GM23338 (cell line): ENCODE measurements around the gene SLC6A19. TPM values are rescaled to one million over a fixed set of nuclear protein-coding genes. Genes with fewer than 3 reads are reported as not detected.

Experiments used
- ATAC-seq: fragments of 200-7000 bp; cut with Tn5 transposase; 3 replicates; pipeline ENCODE4 v1.9.1; 2020
- DNase-seq: peaks from one replicate; pipeline ENCODE4 v3.0.0-alpha.2; 2015; ENCODE audit warnings: low spot score
- H2AFZ ChIP-seq: fragments of 200-600 bp; sonication (generic); 2 replicates; pipeline ENCODE4 v1.8.0; 2016; ENCODE audit warnings: antibody characterized with exemption, mild to moderate bottlenecking, moderate library complexity
- H3F3A ChIP-seq: fragments of 200-600 bp; sonication (generic); replicated peaks from 2 replicates; pipeline ENCODE4 v1.8.0; 2017; ENCODE audit warnings: antibody characterized with exemption, mixed run types, low read depth
- H3K27ac ChIP-seq: fragments of 200-600 bp; sonication (generic); 2 replicates; pipeline ENCODE4 v1.6.1; 2016; ENCODE audit warnings: low read depth
- H3K27me3 ChIP-seq: fragments of 200-600 bp; sonication (generic); 2 replicates; pipeline ENCODE4 v1.8.0; 2016; ENCODE audit warnings: mild to moderate bottlenecking, mixed run types, moderate library complexity; ENCODE audit not compliant: insufficient read depth
- H3K36me3 ChIP-seq: fragments of 200-600 bp; sonication (generic); 2 replicates; pipeline ENCODE4 v1.8.0; 2016; ENCODE audit warnings: mild to moderate bottlenecking; ENCODE audit not compliant: insufficient read depth
- H3K4me1 ChIP-seq: fragments of 200-600 bp; sonication (generic); 2 replicates; pipeline ENCODE4 v1.8.0; 2016; ENCODE audit warnings: mild to moderate bottlenecking, moderate library complexity; ENCODE audit not compliant: insufficient read depth
- H3K4me2 ChIP-seq: fragments of 200-600 bp; sonication (generic); 2 replicates; pipeline ENCODE4 v1.7.1; 2017; ENCODE audit warnings: mixed run types
- H3K4me3 ChIP-seq: fragments of 200-600 bp; sonication (generic); 2 replicates; pipeline ENCODE4 v1.6.1; 2016; ENCODE audit warnings: mixed run types
- H3K79me2 ChIP-seq: fragments of 200-600 bp; sonication (generic); replicated peaks from 2 replicates; pipeline ENCODE4 v1.8.0; 2017; ENCODE audit warnings: mild to moderate bottlenecking; ENCODE audit not compliant: insufficient read depth
- H3K9me2 ChIP-seq: fragments of 200-600 bp; sonication (generic); 2 replicates; pipeline ENCODE4 v1.8.0; 2017; ENCODE audit not compliant: insufficient read depth
- H4K20me1 ChIP-seq: fragments of 200-600 bp; sonication (generic); replicated peaks from 2 replicates; pipeline ENCODE4 v1.8.0; 2017; ENCODE audit warnings: mild to moderate bottlenecking; ENCODE audit not compliant: insufficient read depth
- H3K27ac Mint-ChIP-seq: 2 replicates; pipeline ENCODE4 v1.8.0; 2020; ENCODE audit warnings: inconsistent platforms, mild to moderate bottlenecking, moderate library complexity, mixed read lengths
- H3K27me3 Mint-ChIP-seq: 3 replicates; pipeline ENCODE4 v1.8.0; 2022; ENCODE audit warnings: low read depth, mild to moderate bottlenecking, moderate library complexity, mixed read lengths, inconsistent platforms; ENCODE audit not compliant: insufficient read depth, poor library complexity
- H3K36me3 Mint-ChIP-seq: 3 replicates; pipeline ENCODE4 v1.8.0; 2021; ENCODE audit warnings: low read depth, mild to moderate bottlenecking, inconsistent platforms, moderate library complexity, mixed read lengths
- H3K4me1 Mint-ChIP-seq: 3 replicates; pipeline ENCODE4 v1.8.0; 2020; ENCODE audit warnings: mild to moderate bottlenecking, inconsistent platforms, mixed read lengths
- H3K4me3 Mint-ChIP-seq: 3 replicates; pipeline ENCODE4 v1.8.0; 2021; ENCODE audit warnings: moderate library complexity, mild to moderate bottlenecking, inconsistent platforms, mixed read lengths
- H3K9me3 Mint-ChIP-seq: 3 replicates; pipeline ENCODE4 v1.8.0; 2020; ENCODE audit warnings: moderate library complexity, mild to moderate bottlenecking, inconsistent platforms, mixed read lengths
- EZH2 ChIP-seq: fragments of 200-600 bp; sonication (generic); IDR thresholded peaks from one replicate; pipeline ENCODE4 v1.8.0; 2017; ENCODE audit warnings: antibody characterized with exemption, mild to moderate bottlenecking, low read depth; ENCODE audit not compliant: unreplicated experiment
- EZH2phosphoT487 ChIP-seq: fragments of 200-600 bp; sonication (generic); IDR thresholded peaks from one replicate; pipeline ENCODE4 v1.8.1; 2018; ENCODE audit warnings: antibody characterized with exemption; ENCODE audit not compliant: unreplicated experiment
- JUNB ChIP-seq: IDR thresholded peaks from one replicate; pipeline ENCODE4 v1.6.1; 2016; ENCODE audit warnings: antibody characterized with exemption; ENCODE audit not compliant: unreplicated experiment
- POLR2AphosphoS5 ChIP-seq: IDR thresholded peaks from 2 replicates; pipeline ENCODE4 v1.6.1; 2016; ENCODE audit warnings: antibody characterized with exemption, low read depth
- REST ChIP-seq: IDR thresholded peaks from one replicate; pipeline ENCODE4 v1.6.1; 2018; ENCODE audit warnings: antibody characterized with exemption; ENCODE audit not compliant: unreplicated experiment
- STAT1 ChIP-seq: IDR thresholded peaks from one replicate; pipeline ENCODE4 v1.6.1; 2016; ENCODE audit warnings: antibody characterized with exemption; ENCODE audit not compliant: unreplicated experiment
- ZNF331 ChIP-seq: fragments of 250-450 bp; sonication (Bioruptor Pico); IDR thresholded peaks from 2 replicates; pipeline ENCODE4 v1.5.0; 2020; ENCODE audit warnings: low read depth, mild to moderate bottlenecking, moderate library complexity
- polyA plus RNA-seq: library from polyadenylated mRNA; unstranded; fragments of >200 nt; fragmentation: Nextera tagmentation; extraction: Ambion mirVana; gene quantifications from 2 replicates; pipeline ENCODE4 v1.2.1, GENCODE V29; 2016
- total RNA-seq: library from RNA; depleted of rRNA; stranded (reverse); fragments of >200 nt; shearing (Covaris generic); gene quantifications from 2 replicates; pipeline ENCODE4 v1.2.3, GENCODE V29; 2014
- TF ChIP-seq, protein P1 (sequence below), 2 experiments: fragments of 200-600 bp in 1 of 2; sonication (generic) in 1 of 2; conservative IDR thresholded peaks; 2 replicates each; pipeline versions ENCODE4 v1.5.1 to v1.6.1; 2016 to 2017; ENCODE audit warnings: antibody characterized with exemption in 2 of 2, low read depth in 2 of 2, mild to moderate bottlenecking in 2 of 2, moderate library complexity in 1 of 2

Gene SLC6A19
- total and polyA plus RNA-seq, 2 experiments from 2014 or later, result not detected

DNA sequence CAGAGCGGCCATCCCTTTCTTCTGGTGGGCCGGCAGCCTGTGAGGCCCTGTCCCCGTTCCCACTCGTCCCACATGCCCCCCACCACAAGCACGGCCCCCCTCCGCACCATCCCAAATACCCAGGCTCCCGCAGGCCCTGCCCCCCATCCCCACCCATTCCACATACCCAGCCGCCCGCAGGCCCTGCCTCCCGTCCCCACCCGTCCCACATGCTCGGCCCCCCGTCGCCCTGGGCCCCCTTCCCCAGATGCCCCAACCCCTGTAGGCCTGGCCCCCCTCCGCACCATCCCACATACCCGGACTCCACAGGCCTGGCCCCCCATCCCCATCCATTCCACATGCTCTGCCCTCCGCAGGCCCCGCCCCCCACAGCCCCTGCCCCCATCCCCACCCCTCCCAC is 11.5 kb downstream of the SLC6A19 start:
- Histone ChIP-seq H3K4me2 (no peak overlapping the region), H3K79me2 (no peaks in the 10 kb centered on the region), H3K4me3 (no peak overlapping the region), H3K27me3 (no peaks in the 10 kb centered on the region), H3K4me1 (no peaks in the 10 kb centered on the region), H3K27ac (no peak overlapping the region), H3F3A (no peaks in the 10 kb centered on the region), H3K9me2 (no peaks in the 10 kb centered on the region), H2AFZ (no peak overlapping the region), H3K36me3 (no peaks in the 10 kb centered on the region), H4K20me1 (no peaks in the 10 kb centered on the region; the same call in 1 of the 2 replicates)
- Mint-ChIP-seq H3K4me3 (no peak overlapping the region; the same call in 2 of the 3 replicates), H3K36me3 (no peaks in the 10 kb centered on the region; the same call in 2 of the 3 replicates), H3K27ac (no peak overlapping the region), H3K4me1 (peaks cover 3% of the 10 kb centered on the region; the same call in 2 of the 3 replicates), H3K9me3 (peaks cover 3% of the 10 kb centered on the region; the same call in 1 of the 3 replicates), H3K27me3 (peaks cover 4% of the 10 kb centered on the region)
- DNase-seq (no peak), ATAC-seq (no peak)
- TF ChIP-seq, protein P1, sequence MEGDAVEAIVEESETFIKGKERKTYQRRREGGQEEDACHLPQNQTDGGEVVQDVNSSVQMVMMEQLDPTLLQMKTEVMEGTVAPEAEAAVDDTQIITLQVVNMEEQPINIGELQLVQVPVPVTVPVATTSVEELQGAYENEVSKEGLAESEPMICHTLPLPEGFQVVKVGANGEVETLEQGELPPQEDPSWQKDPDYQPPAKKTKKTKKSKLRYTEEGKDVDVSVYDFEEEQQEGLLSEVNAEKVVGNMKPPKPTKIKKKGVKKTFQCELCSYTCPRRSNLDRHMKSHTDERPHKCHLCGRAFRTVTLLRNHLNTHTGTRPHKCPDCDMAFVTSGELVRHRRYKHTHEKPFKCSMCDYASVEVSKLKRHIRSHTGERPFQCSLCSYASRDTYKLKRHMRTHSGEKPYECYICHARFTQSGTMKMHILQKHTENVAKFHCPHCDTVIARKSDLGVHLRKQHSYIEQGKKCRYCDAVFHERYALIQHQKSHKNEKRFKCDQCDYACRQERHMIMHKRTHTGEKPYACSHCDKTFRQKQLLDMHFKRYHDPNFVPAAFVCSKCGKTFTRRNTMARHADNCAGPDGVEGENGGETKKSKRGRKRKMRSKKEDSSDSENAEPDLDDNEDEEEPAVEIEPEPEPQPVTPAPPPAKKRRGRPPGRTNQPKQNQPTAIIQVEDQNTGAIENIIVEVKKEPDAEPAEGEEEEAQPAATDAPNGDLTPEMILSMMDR (conservative IDR thresholded peaks at IDR 0.05; ENCODE audit: low read depth in 2 of 2), result no peak
- no peak for TF ChIP-seq REST

GRCh38 chr5:1213508-1214162 is 12.2 kb downstream of the SLC6A19 start:
- H2AFZ ChIP-seq, result no peak overlapping the region
- no peak for DNase-seq
- no peak overlapping the region for H3K27ac ChIP-seq
- no peaks in the 10 kb centered on the region for H3K79me2 ChIP-seq
- H3K4me1 ChIP-seq, result no peaks in the 10 kb centered on the region
- H3F3A ChIP-seq, result no peaks in the 10 kb centered on the region
- no peak overlapping the region for H3K4me3 Mint-ChIP-seq
- peaks cover 4% of the 10 kb centered on the region for H3K27me3 Mint-ChIP-seq
- no peak overlapping the region for H3K27ac Mint-ChIP-seq
- H3K4me3 ChIP-seq, result no peak overlapping the region
- TF ChIP-seq POLR2AphosphoS5 (no peak), JUNB (no peak), ZNF331 (no peak), EZH2phosphoT487 (no peak), EZH2 (no peak), STAT1 (no peak)
- TF ChIP-seq, protein P1 (conservative IDR thresholded peaks at IDR 0.05; ENCODE audit: low read depth in 2 of 2), result no peak
- no peaks in the 10 kb centered on the region for H4K20me1 ChIP-seq
- H3K36me3 Mint-ChIP-seq, result no peaks in the 10 kb centered on the region; the same call in 2 of the 3 replicates
- H3K4me1 Mint-ChIP-seq, result peaks cover 3% of the 10 kb centered on the region; the same call in 2 of the 3 replicates
- H3K27me3 ChIP-seq, result no peaks in the 10 kb centered on the region
- H3K4me2 ChIP-seq, result no peak overlapping the region
- H3K9me2 ChIP-seq, result no peaks in the 10 kb centered on the region
- peaks cover 3% of the 10 kb centered on the region; the same call in 1 of the 3 replicates for H3K9me3 Mint-ChIP-seq
- no peak for ATAC-seq
- H3K36me3 ChIP-seq, result no peaks in the 10 kb centered on the region
